PC-3 (cell line): ENCODE results near the gene MAGI1. TPM values are rescaled to one million over a fixed set of nuclear protein-coding genes. Genes with fewer than 3 reads are reported as not detected.

Experiments used
- ATAC-seq: fragments of 200-7000 bp; cut with Tn5 transposase; 2 replicates; pipeline ENCODE4 v1.9.1; 2020; ENCODE audit warnings: mild to moderate bottlenecking, moderate library complexity
- BruUV-seq: library from RNA; stranded (reverse); fragments of 400-500 nt; replicated peaks from 2 replicates; lab custom pipeline; 2021; lab: Mats Ljungman, UMichigan
- CTCF ChIA-PET: fragments of 300-600 bp; sonication (Branson Sonifier 250); formaldehyde crosslinking; loops from one replicate; lab custom pipeline; 2022; ENCODE audit warnings: antibody characterized with exemption; lab: Charles Lee
- POLR2A ChIA-PET: fragments of 300-600 bp; sonication (Branson Sonifier 250); formaldehyde crosslinking; loops from one replicate; lab custom pipeline; 2022; ENCODE audit warnings: antibody characterized with exemption; ENCODE audit not compliant: unreplicated experiment; lab: Charles Lee
- DNase-seq: peaks from one replicate; pipeline ENCODE4 v3.0.0-alpha.2; 2015
- H2AFZ ChIP-seq: fragments of 300-600 bp; sonication (generic); 2 replicates; pipeline ENCODE4 v1.6.0; 2016; ENCODE audit warnings: antibody characterized with exemption, low read length
- H3F3A ChIP-seq: fragments of 300-600 bp; sonication (generic); one replicate; pipeline ENCODE4 v1.6.0; 2017; ENCODE audit warnings: antibody characterized with exemption, low read length, control low read depth, mild to moderate bottlenecking; ENCODE audit not compliant: unreplicated experiment
- H3K27ac ChIP-seq: fragments of 300-600 bp; sonication (generic); 2 replicates; pipeline ENCODE4 v1.5.1; 2016; ENCODE audit warnings: mild to moderate bottlenecking, low read length
- H3K27me3 ChIP-seq: fragments of 300-600 bp; sonication (generic); 2 replicates; pipeline ENCODE4 v1.6.1; 2016; ENCODE audit warnings: low read length, mixed read lengths
- H3K36me3 ChIP-seq: fragments of 300-600 bp; sonication (generic); 2 replicates; pipeline ENCODE4 v1.6.1; 2016; ENCODE audit warnings: low read depth, mixed run types, low read length, mixed read lengths
- H3K4me1 ChIP-seq: fragments of 300-600 bp; sonication (generic); 2 replicates; pipeline ENCODE4 v1.5.1; 2016; ENCODE audit warnings: low read length; ENCODE audit not compliant: insufficient read depth
- H3K4me2 ChIP-seq: fragments of 300-600 bp; sonication (generic); 2 replicates; pipeline ENCODE4 v1.6.0; 2016; ENCODE audit warnings: low read length
- H3K4me3 ChIP-seq: fragments of 300-600 bp; sonication (generic); 2 replicates; pipeline ENCODE4 v1.5.1; 2016; ENCODE audit warnings: mild to moderate bottlenecking, low read length, mixed read lengths
- H3K79me2 ChIP-seq: fragments of 300-600 bp; sonication (generic); 2 replicates; pipeline ENCODE4 v1.6.1; 2017; ENCODE audit warnings: low read length, mixed read lengths
- H3K9ac ChIP-seq: fragments of 300-600 bp; sonication (generic); 2 replicates; pipeline ENCODE4 v1.6.0; 2016; ENCODE audit warnings: mild to moderate bottlenecking, low read length
- H3K9me2 ChIP-seq: fragments of 300-600 bp; sonication (generic); replicated peaks from 2 replicates; pipeline ENCODE4 v1.6.1; 2016; ENCODE audit warnings: mixed run types, low read length, mixed read lengths
- H3K9me3 ChIP-seq: fragments of 300-600 bp; sonication (generic); 2 replicates; pipeline ENCODE4 v1.6.1; 2016; ENCODE audit warnings: low read length, mixed read lengths
- H4K20me1 ChIP-seq: fragments of 300-600 bp; sonication (generic); 2 replicates; pipeline ENCODE4 v1.6.1; 2016; ENCODE audit warnings: low read length, mixed read lengths
- CTCF ChIP-seq: fragments of 300-600 bp; sonication (generic); conservative IDR thresholded peaks from 2 replicates; pipeline ENCODE4 v1.5.1; 2017; ENCODE audit warnings: antibody characterized with exemption, low read depth, mild to moderate bottlenecking, low read length
- EZH2 ChIP-seq: fragments of 300-600 bp; sonication (generic); IDR thresholded peaks from one replicate; pipeline ENCODE4 v1.6.1; 2017; ENCODE audit warnings: antibody characterized with exemption, mild to moderate bottlenecking, low read length; ENCODE audit not compliant: unreplicated experiment
- EZH2phosphoT487 ChIP-seq: fragments of 300-600 bp; sonication (generic); IDR thresholded peaks from 2 replicates; pipeline ENCODE4 v1.6.1; 2018; ENCODE audit warnings: mild to moderate bottlenecking, antibody characterized with exemption, low read length, borderline replicate concordance
- intact Hi-C: fragments of 100-400 bp; cut with micrococcal nuclease; formaldehyde crosslinking; loops from 2 replicates; pipeline ENCODE4 v1.9.0; 2023
- total RNA-seq: library from RNA; depleted of rRNA; stranded (reverse); fragments of >200 nt; gene quantifications from 2 replicates; pipeline ENCODE4 v1.2.3, GENCODE V29; 2014

The MAGI1 gene
- total RNA-seq, 1 experiment from 2014 or later = 8.9 TPM

- Histone ChIP-seq H3K27ac (no peak overlapping the region), H3K4me1 (no peaks in the 10 kb centered on the region), H3K4me2 (no peak overlapping the region), H3K79me2 (no peaks in the 10 kb centered on the region), H3K36me3 (no peaks in the 10 kb centered on the region), H3K9ac (no peak overlapping the region), H2AFZ (no peak overlapping the region), H3K9me3 (no peaks in the 10 kb centered on the region), H3K4me3 (no peak overlapping the region), H3F3A (no peaks in the 10 kb centered on the region), H3K27me3 (no peaks in the 10 kb centered on the region), H3K9me2 (no peaks in the 10 kb centered on the region), H4K20me1 (no peaks in the 10 kb centered on the region)
- no peak for DNase-seq
- BruUV-seq = no TSS peak
- ChIA-PET POLR2A (no interaction called here), CTCF (no interaction called here)
- intact Hi-C loops = no loop called here
- no peak for ATAC-seq
- TF ChIP-seq EZH2phosphoT487 (no peak), CTCF (no peak), EZH2 (no peak)
Measured at GRCh38 chr3:65564483-65564882, 474.2 kb downstream of the MAGI1 start.

DNA sequence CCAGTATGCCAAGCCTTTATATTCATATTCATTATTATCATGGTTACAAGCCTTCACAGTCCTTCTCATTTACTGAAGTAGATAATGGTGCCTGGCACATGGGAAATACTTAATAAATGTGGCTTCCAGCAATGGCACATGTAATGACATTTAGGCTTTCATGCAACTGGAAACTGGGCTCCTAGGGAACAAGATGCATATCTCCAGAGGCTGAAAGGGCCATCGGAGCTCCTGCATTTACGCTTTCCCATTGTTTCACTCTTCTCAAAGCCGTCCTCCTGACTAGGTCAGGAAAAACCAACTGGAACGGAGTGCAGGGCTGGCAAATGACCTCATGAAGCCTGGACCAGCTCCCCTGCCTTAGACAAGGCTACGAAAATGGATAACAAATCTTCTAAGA is 474.9 kb downstream of the MAGI1 start:
- intact Hi-C loops = no loop called here
- Histone ChIP-seq H3K9ac (no peak overlapping the region), H4K20me1 (no peaks in the 10 kb centered on the region), H3K4me1 (no peaks in the 10 kb centered on the region), H3K36me3 (no peaks in the 10 kb centered on the region), H3K4me2 (no peak overlapping the region), H3K27me3 (no peaks in the 10 kb centered on the region), H3K27ac (no peak overlapping the region), H2AFZ (no peak overlapping the region), H3K4me3 (no peak overlapping the region), H3K9me2 (no peaks in the 10 kb centered on the region), H3K9me3 (no peaks in the 10 kb centered on the region), H3F3A (no peaks in the 10 kb centered on the region), H3K79me2 (no peaks in the 10 kb centered on the region)
- CTCF ChIA-PET = no interaction called here
- no peak for DNase-seq
- BruUV-seq = no TSS peak
- TF ChIP-seq EZH2 = no peak
- no peak for TF ChIP-seq CTCF
- TF ChIP-seq EZH2phosphoT487 = no peak
- no peak for ATAC-seq
- POLR2A ChIA-PET = interaction anchor here (0.6 kb wide), 1 partner anchor 198 kb away, joined by 6 read pairs; no protein-coding TSS in a partner anchor

DNA sequence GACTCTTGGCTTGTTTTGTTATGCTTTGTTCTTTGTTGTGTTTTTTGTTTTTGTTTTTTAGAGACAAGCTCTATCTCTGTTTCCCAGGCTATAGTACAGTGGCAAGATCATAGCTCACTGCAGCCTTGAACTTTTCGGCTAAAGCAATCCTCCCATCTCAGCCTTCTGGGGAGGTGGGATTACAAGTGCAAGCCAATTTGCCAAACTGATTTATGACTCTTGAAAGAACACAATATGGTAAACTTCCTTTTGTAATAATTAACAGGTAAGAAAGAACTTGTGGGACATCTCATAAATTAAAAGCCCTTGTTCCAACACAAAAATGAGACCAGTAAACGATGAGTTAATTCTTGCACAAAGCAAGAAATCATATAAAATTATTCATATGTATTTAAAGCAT is 476.3 kb downstream of the MAGI1 start:
- H3K27ac ChIP-seq = no peak overlapping the region
- H2AFZ ChIP-seq = no peak overlapping the region
- CTCF ChIA-PET = no interaction called here
- no peak overlapping the region for H3K4me2 ChIP-seq
- DNase-seq (no peak), ATAC-seq (no peak)
- intact Hi-C loops = no loop called here
- no peaks in the 10 kb centered on the region for H3K9me2 ChIP-seq
- no peaks in the 10 kb centered on the region for H3K9me3 ChIP-seq
- POLR2A ChIA-PET = no interaction called here
- H3K27me3 ChIP-seq = no peaks in the 10 kb centered on the region
- H3K4me3 ChIP-seq = no peak overlapping the region
- no TSS peak for BruUV-seq
- H3K9ac ChIP-seq = no peak overlapping the region
- TF ChIP-seq CTCF (no peak), EZH2phosphoT487 (no peak), EZH2 (no peak)
- H3K79me2 ChIP-seq = no peaks in the 10 kb centered on the region
- no peaks in the 10 kb centered on the region for H3K4me1 ChIP-seq
- H3F3A ChIP-seq = no peaks in the 10 kb centered on the region
- H4K20me1 ChIP-seq = no peaks in the 10 kb centered on the region
- H3K36me3 ChIP-seq = no peaks in the 10 kb centered on the region
